Neural progenitor cell (in vitro differentiated cells): ENCODE data around the gene PSMA7. TPM values are rescaled to one million over a fixed set of nuclear protein-coding genes. Genes with fewer than 3 reads are reported as not detected.

Experiments used
- DNase-seq: peaks from one replicate; pipeline ENCODE4 v3.0.0-alpha.2; 2016; ENCODE audit warnings: low spot score
- H2AFZ ChIP-seq: fragments of 200-600 bp; sonication (generic); replicated peaks from 2 replicates; pipeline ENCODE4 v1.6.1; 2016; ENCODE audit warnings: antibody characterized with exemption
- H3F3A ChIP-seq: fragments of 200-600 bp; sonication (generic); 2 replicates; pipeline ENCODE4 v1.6.1; 2016; ENCODE audit warnings: antibody characterized with exemption, low read depth
- H3K27ac ChIP-seq: fragments of 200-600 bp; sonication (generic); 2 replicates; pipeline ENCODE4 v1.5.1; 2016; ENCODE audit warnings: mild to moderate bottlenecking
- H3K27me3 ChIP-seq: fragments of 200-600 bp; sonication (generic); 2 replicates; pipeline ENCODE4 v1.6.1; 2016; ENCODE audit warnings: mild to moderate bottlenecking, moderate library complexity
- H3K36me3 ChIP-seq: fragments of 200-600 bp; sonication (generic); 2 replicates; pipeline ENCODE4 v1.5.1; 2016
- H3K4me1 ChIP-seq: fragments of 200-600 bp; sonication (generic); 2 replicates; pipeline ENCODE4 v1.6.1; 2016; ENCODE audit warnings: mixed run types
- H3K4me2 ChIP-seq: fragments of 200-600 bp; sonication (generic); 2 replicates; pipeline ENCODE4 v1.6.1; 2016
- H3K4me3 ChIP-seq: fragments of 200-600 bp; sonication (generic); 2 replicates; pipeline ENCODE4 v1.5.1; 2016
- H3K79me2 ChIP-seq: fragments of 200-600 bp; sonication (generic); 2 replicates; pipeline ENCODE4 v1.6.1; 2016; ENCODE audit warnings: low read depth
- H3K9ac ChIP-seq: fragments of 200-600 bp; sonication (generic); 2 replicates; pipeline ENCODE4 v1.6.1; 2016
- H3K9me3 ChIP-seq: fragments of 200-600 bp; sonication (generic); 2 replicates; pipeline ENCODE4 v1.5.1; 2016; ENCODE audit warnings: low read depth
- H4K20me1 ChIP-seq: fragments of 200-600 bp; sonication (generic); 2 replicates; pipeline ENCODE4 v1.6.1; 2016; ENCODE audit warnings: low read depth
- H3K27ac Mint-ChIP-seq: 3 replicates; pipeline ENCODE4 v1.8.0; 2021; ENCODE audit warnings: mixed read lengths
- H3K27me3 Mint-ChIP-seq: 2 replicates; pipeline ENCODE4 v1.8.0; 2022; ENCODE audit warnings: low read depth, mild to moderate bottlenecking, inconsistent platforms, moderate library complexity, mixed read lengths; ENCODE audit not compliant: insufficient read depth
- H3K36me3 Mint-ChIP-seq: 3 replicates; pipeline ENCODE4 v1.8.0; 2021; ENCODE audit warnings: mixed read lengths
- H3K4me1 Mint-ChIP-seq: 3 replicates; pipeline ENCODE4 v1.8.0; 2021; ENCODE audit warnings: mixed read lengths
- H3K4me3 Mint-ChIP-seq: 3 replicates; pipeline ENCODE4 v1.8.0; 2021; ENCODE audit warnings: mild to moderate bottlenecking, moderate library complexity, mixed read lengths
- H3K9me3 Mint-ChIP-seq: 3 replicates; pipeline ENCODE4 v1.8.0; 2020; ENCODE audit warnings: mixed read lengths
- EZH2 ChIP-seq: fragments of 200-600 bp; sonication (generic); IDR thresholded peaks from 2 replicates; pipeline ENCODE4 v1.6.1; 2017; ENCODE audit warnings: antibody characterized with exemption, mild to moderate bottlenecking, moderate library complexity
- EZH2phosphoT487 ChIP-seq: fragments of 200-600 bp; sonication (generic); IDR thresholded peaks from 2 replicates; pipeline ENCODE4 v1.6.1; 2017; ENCODE audit warnings: antibody characterized with exemption
- total RNA-seq: library from RNA; depleted of rRNA; stranded (reverse); fragments of >200 nt; gene quantifications from 2 replicates; pipeline ENCODE4 v1.2.3, GENCODE V29; 2015; ENCODE audit warnings: low replicate concordance
- TF ChIP-seq, protein P1 (sequence below): fragments of 200-600 bp; sonication (generic); IDR thresholded peaks from 2 replicates; pipeline ENCODE4 v1.5.1; 2017; ENCODE audit warnings: antibody characterized with exemption, mild to moderate bottlenecking

Gene PSMA7
- total RNA-seq, 1 donor from 2014 or later, result 237 TPM

DNA sequence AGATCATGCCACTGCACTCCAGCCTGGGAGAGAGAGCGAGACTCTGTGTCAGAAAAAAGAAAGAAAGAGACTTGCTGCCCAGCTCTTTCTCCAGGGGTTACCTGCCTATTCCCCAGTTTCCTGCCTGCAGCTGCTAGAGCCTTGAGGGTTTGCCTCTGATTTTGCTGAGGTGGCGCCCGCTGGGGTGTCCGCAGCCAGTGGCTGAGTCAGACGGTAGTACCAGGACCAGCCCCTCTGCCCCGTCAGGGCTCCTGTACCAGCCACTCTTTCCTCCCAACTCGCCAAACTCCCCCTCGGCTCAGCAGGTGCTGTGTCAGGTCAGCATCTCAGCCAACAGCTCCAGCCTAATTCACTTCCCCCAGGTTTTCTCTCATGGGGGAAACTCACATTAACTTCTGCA is 28.3 kb downstream of the PSMA7 start:
- Histone ChIP-seq H2AFZ (peak overlapping the region; percentile 50), H3K36me3 (no peaks in the 10 kb centered on the region), H3K9me3 (no peaks in the 10 kb centered on the region), H3K4me1 (peaks cover 25% of the 10 kb centered on the region), H3K9ac (no peak overlapping the region), H3K4me3 (no peak overlapping the region), H3K27me3 (no peaks in the 10 kb centered on the region), H3F3A (peaks cover 10% of the 10 kb centered on the region), H3K4me2 (peak overlapping the region; percentile 14), H4K20me1 (no peaks in the 10 kb centered on the region), H3K79me2 (no peaks in the 10 kb centered on the region), H3K27ac (no peak overlapping the region)
- no peak overlapping the region for H3K4me3 Mint-ChIP-seq
- DNase-seq, result no peak
- H3K4me1 Mint-ChIP-seq, result peaks cover 26% of the 10 kb centered on the region
- peaks cover 23% of the 10 kb centered on the region for H3K9me3 Mint-ChIP-seq
- TF ChIP-seq EZH2phosphoT487 (no peak), EZH2 (no peak)
- TF ChIP-seq, protein P1, sequence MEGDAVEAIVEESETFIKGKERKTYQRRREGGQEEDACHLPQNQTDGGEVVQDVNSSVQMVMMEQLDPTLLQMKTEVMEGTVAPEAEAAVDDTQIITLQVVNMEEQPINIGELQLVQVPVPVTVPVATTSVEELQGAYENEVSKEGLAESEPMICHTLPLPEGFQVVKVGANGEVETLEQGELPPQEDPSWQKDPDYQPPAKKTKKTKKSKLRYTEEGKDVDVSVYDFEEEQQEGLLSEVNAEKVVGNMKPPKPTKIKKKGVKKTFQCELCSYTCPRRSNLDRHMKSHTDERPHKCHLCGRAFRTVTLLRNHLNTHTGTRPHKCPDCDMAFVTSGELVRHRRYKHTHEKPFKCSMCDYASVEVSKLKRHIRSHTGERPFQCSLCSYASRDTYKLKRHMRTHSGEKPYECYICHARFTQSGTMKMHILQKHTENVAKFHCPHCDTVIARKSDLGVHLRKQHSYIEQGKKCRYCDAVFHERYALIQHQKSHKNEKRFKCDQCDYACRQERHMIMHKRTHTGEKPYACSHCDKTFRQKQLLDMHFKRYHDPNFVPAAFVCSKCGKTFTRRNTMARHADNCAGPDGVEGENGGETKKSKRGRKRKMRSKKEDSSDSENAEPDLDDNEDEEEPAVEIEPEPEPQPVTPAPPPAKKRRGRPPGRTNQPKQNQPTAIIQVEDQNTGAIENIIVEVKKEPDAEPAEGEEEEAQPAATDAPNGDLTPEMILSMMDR, result no peak
- H3K27me3 Mint-ChIP-seq, result peaks cover 3% of the 10 kb centered on the region
- no peak overlapping the region for H3K27ac Mint-ChIP-seq
- peaks cover 4% of the 10 kb centered on the region for H3K36me3 Mint-ChIP-seq

DNA sequence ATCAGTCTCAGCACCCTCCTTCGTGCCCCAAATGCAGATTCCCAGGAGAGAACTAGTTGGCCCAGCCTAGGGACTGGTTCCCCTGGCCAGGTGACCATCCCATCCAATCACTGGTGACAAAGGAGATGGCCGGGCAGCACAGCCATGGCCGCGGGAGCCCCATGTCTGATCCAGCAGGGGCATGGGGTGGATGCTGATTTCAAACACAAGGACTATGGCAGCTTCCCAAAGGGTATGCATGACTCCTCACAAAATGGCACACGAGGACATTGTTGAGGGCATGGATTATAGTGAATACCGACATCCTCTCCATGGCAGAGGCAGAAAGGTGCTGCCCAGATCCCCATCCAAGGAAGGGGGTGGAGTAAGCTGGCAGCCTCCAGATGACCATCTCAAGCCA is 30.8 kb downstream of the PSMA7 start:
- no peaks in the 10 kb centered on the region for H3K36me3 ChIP-seq
- TF ChIP-seq EZH2phosphoT487 (no peak), EZH2 (no peak)
- TF ChIP-seq, protein P1, result no peak
- no peaks in the 10 kb centered on the region for H3K27me3 ChIP-seq
- H3K9ac ChIP-seq, result no peak overlapping the region
- peaks cover 46% of the 10 kb centered on the region for H3K9me3 Mint-ChIP-seq
- no peak overlapping the region for H3K4me3 Mint-ChIP-seq
- no peak overlapping the region for H3K4me3 ChIP-seq
- peaks cover 6% of the 10 kb centered on the region for H3K36me3 Mint-ChIP-seq
- peaks cover 12% of the 10 kb centered on the region for H3K4me1 Mint-ChIP-seq
- H3K4me2 ChIP-seq, result no peak overlapping the region
- no peak overlapping the region for H3K27ac Mint-ChIP-seq
- peaks cover 3% of the 10 kb centered on the region for H3K27me3 Mint-ChIP-seq
- peaks cover 13% of the 10 kb centered on the region for H3K4me1 ChIP-seq
- H2AFZ ChIP-seq, result no peak overlapping the region
- peaks cover 2% of the 10 kb centered on the region for H3F3A ChIP-seq
- H3K9me3 ChIP-seq, result no peaks in the 10 kb centered on the region
- H3K27ac ChIP-seq, result no peak overlapping the region
- no peaks in the 10 kb centered on the region for H3K79me2 ChIP-seq
- no peaks in the 10 kb centered on the region for H4K20me1 ChIP-seq
- DNase-seq, result no peak

DNA sequence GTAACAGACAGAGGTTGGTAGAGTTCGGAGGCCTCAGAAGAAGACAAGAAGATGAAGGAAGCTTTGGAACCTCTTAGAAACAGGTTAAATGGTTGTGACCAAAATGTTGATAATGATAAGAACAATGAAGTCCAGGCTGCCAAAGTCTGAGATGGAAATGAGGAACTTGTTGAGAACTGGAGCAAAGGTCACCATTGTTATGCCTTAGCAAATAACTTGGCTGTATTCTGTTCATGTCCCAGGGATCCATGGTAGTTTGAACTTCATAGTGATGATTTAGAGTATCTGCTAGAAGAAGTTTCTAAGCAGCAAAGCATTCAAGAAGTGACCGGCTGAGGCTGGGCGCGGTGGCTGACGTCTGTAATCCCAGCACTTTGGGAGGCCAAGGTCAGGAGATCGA is 32.0 kb downstream of the PSMA7 start:
- Mint-ChIP-seq H3K36me3 (peaks cover 6% of the 10 kb centered on the region), H3K4me1 (peaks cover 3% of the 10 kb centered on the region), H3K9me3 (peaks cover 55% of the 10 kb centered on the region), H3K27ac (no peak overlapping the region), H3K4me3 (no peak overlapping the region), H3K27me3 (peaks cover 3% of the 10 kb centered on the region)
- no peak overlapping the region for H3K9ac ChIP-seq
- H3K4me2 ChIP-seq, result no peak overlapping the region
- H3F3A ChIP-seq, result no peaks in the 10 kb centered on the region
- no peaks in the 10 kb centered on the region for H3K36me3 ChIP-seq
- H4K20me1 ChIP-seq, result no peaks in the 10 kb centered on the region
- no peak overlapping the region for H3K27ac ChIP-seq
- H3K27me3 ChIP-seq, result no peaks in the 10 kb centered on the region
- TF ChIP-seq EZH2phosphoT487 (no peak), EZH2 (no peak)
- TF ChIP-seq, protein P1, result no peak
- DNase-seq, result no peak
- no peaks in the 10 kb centered on the region for H3K9me3 ChIP-seq
- H3K4me1 ChIP-seq, result peaks cover 5% of the 10 kb centered on the region
- no peaks in the 10 kb centered on the region for H3K79me2 ChIP-seq
- H2AFZ ChIP-seq, result no peak overlapping the region
- H3K4me3 ChIP-seq, result no peak overlapping the region
